Heart right ventricle (tissue), 16 donors: ENCODE measurements around the gene NCR3LG1. TPM values are rescaled to one million over a fixed set of nuclear protein-coding genes. Genes with fewer than 3 reads are reported as not detected.

ENCODE experiments used
- ATAC-seq, 8 donors: fragments of 200-7000 bp; cut with Tn5 transposase; one replicate each; pipeline ENCODE4 v1.9.1; 2020; ENCODE audit warnings: mild to moderate bottlenecking in 8 of 8, moderate library complexity in 8 of 8, moderate number of reproducible peaks in 1 of 8
- DNase-seq, 2 donors: peaks; one replicate each; pipeline ENCODE4 v3.0.0-alpha.2; 2020
- H3K27ac ChIP-seq, 10 donors: fragments of 200-600 bp; sonication (generic) in 2 of 10; one replicate each; pipeline versions ENCODE4 v1.5.0 to v1.8.0; 2020 to 2022; ENCODE audit warnings: mild to moderate bottlenecking in 3 of 10
- H3K27me3 ChIP-seq, 7 donors: fragments of 200-600 bp; one replicate each; pipeline ENCODE4 v1.8.0; 2021 to 2022; ENCODE audit warnings: mild to moderate bottlenecking in 2 of 7
- H3K36me3 ChIP-seq, 9 donors: fragments of 200-600 bp; sonication (generic) in 1 of 9; one replicate each; pipeline versions ENCODE4 v1.5.0 to v1.8.0; 2020 to 2022; ENCODE audit warnings: mild to moderate bottlenecking in 2 of 9
- H3K4me1 ChIP-seq, 9 donors: fragments of 200-600 bp; sonication (generic) in 1 of 9; one replicate each; pipeline versions ENCODE4 v1.5.0 to v1.8.0; 2020 to 2022; ENCODE audit warnings: mild to moderate bottlenecking in 4 of 9
- H3K4me3 ChIP-seq, 10 donors: fragments of 200-600 bp; sonication (generic) in 2 of 10; one replicate each; pipeline versions ENCODE4 v1.5.0 to v1.8.0; 2020 to 2022; ENCODE audit warnings: mild to moderate bottlenecking in 7 of 10, moderate library complexity in 2 of 10
- H3K9me3 ChIP-seq, 11 donors: fragments of 200-600 bp in 10 of 11; sonication (generic) in 2 of 11; one replicate each; pipeline versions ENCODE4 v1.5.0 to v1.8.0; 2013 to 2022; ENCODE audit warnings: mild to moderate bottlenecking in 2 of 11, control low read depth in 1 of 11, moderate library complexity in 1 of 11
- CTCF ChIP-seq, 9 donors: fragments of 200-600 bp; sonication (generic) in 2 of 9; IDR thresholded peaks; one replicate each; pipeline versions ENCODE4 v1.5.0 to v1.8.0; 2021 to 2022; ENCODE audit warnings: antibody characterized with exemption in 9 of 9, mild to moderate bottlenecking in 5 of 9, moderate library complexity in 1 of 9
- WGBS, 2 donors: extraction: QIAGEN DNeasy Blood & Tissue Kit; methylation state at CpG; one replicate each; pipeline ENCODE4 v1.1.7; 2013; ENCODE audit warnings: inconsistent platforms in 1 of 2; 5-methylcytosine and 5-hydroxymethylcytosine counted together
- intact Hi-C, 10 donors: fragments of 100-400 bp; cut with DNase I; formaldehyde crosslinking; loops; one replicate each; pipeline versions ENCODE4 v1.11.1 to v1.14.2; 2022
- polyA plus RNA-seq, 2 donors: library from polyadenylated mRNA; stranded (reverse); fragments of 200-250 nt; gene quantifications; one replicate each; pipeline ENCODE4 v1.2.3, GENCODE V29; 2013
- total RNA-seq, 10 donors: library from RNA; stranded (reverse); fragmentation: NEBNext Ultra II Directional in 3 of 10; extraction: Animal tissue kit (Norgen Biotek cat#: 25700) in 3 of 10; gene quantifications; one replicate each; pipeline versions ENCODE4 v1.2.1 to v1.2.4, GENCODE V29; 2021 to 2023
- donor health status: Arrhythmogenic right ventricular cardiomyopathy.
- donor health status: ischemic (EF 13 %, LVEDD 7.1; RV severe dilation, severe dysfunction).
- donor health status: healthy with polysubstance abuse.
- donor health status: DM: no; HTN: yes; CAD: no.
- donor health status: DM: no; HTN: no; CAD: no.
- donor health status: ischemic (EF 25% LVEDD 6.9; RV normal size, moderate dysfunction).
- donor health status: ischemic (EF 25% LVEDD 5.7; RV mildly dilated, moderate dysfunction).
- donor health status: healthy.
- donor health status: DM: yes; HTN: yes; CAD: no.
- donor health status: Ischemic cardiomyopathy.
- donor health status: ischemic (EF 35%, LVEDD 5.7; RV mildly dilated, moderate dysfunction).
- donor health status: nonischemic (EF 11% LVEDD 7.7; RV severe dilation, severe dysfunction).
- donor health status: DM: yes; HTN: yes; CAD: no.
- donor health status: PGD.
- donor health status: ischemic (EF 29% LVEDD 5.4; RV normal size, mild dysfunction).
- donor health status: nonischemic (EF 23%, LVEDD 6.1; RV moderate dilation, normal function).

NCR3LG1 gene
- total and polyA plus RNA-seq, 12 donors = 0.07 to 2.1 (median 1.1) TPM

- ATAC-seq (no peak), DNase-seq (no peak)
- Histone ChIP-seq H3K27me3 (no peaks in the 10 kb centered on the region), H3K36me3 (no peaks in the 10 kb centered on the region), H3K4me1 (peaks cover 0 to 5% (median 0%) of the 10 kb centered on the region in 9 donors), H3K9me3 (no peaks in the 10 kb centered on the region), H3K27ac (no peak overlapping the region), H3K4me3 (no peak overlapping the region)
- 89 to 94% methylated on average over 22 of the region's 22 CpGs for WGBS, 2 donors
- no peak for TF ChIP-seq CTCF (IDR thresholded peaks at IDR 0.05)
- intact Hi-C loops = no loop called here
Measured at GRCh38 chr11:17396598-17397310, 45.2 kb downstream of the NCR3LG1 start.

- H3K4me1 ChIP-seq = peaks cover 0 to 5% (median 0%) of the 10 kb centered on the region in 9 donors
- no peak for TF ChIP-seq CTCF (IDR thresholded peaks at IDR 0.05)
- H3K27me3 ChIP-seq = no peaks in the 10 kb centered on the region
- 90 to 91% methylated on average over 14 of the region's 14 CpGs for WGBS, 2 donors
- no peaks in the 10 kb centered on the region for H3K36me3 ChIP-seq
- no peaks in the 10 kb centered on the region for H3K9me3 ChIP-seq
- no peak for DNase-seq
- H3K27ac ChIP-seq = no peak overlapping the region
- no peak overlapping the region for H3K4me3 ChIP-seq
- intact Hi-C loops = no loop called here
- no peak for ATAC-seq
Measured at GRCh38 chr11:17397311-17398002, 45.9 kb downstream of the NCR3LG1 start.

- H3K27me3 ChIP-seq = no peaks in the 10 kb centered on the region
- intact Hi-C loops = no loop called here
- no peaks in the 10 kb centered on the region for H3K9me3 ChIP-seq
- no peak overlapping the region for H3K4me3 ChIP-seq
- DNase-seq (no peak), ATAC-seq (no peak)
- no peak for TF ChIP-seq CTCF (IDR thresholded peaks at IDR 0.05)
- no peaks in the 10 kb centered on the region for H3K36me3 ChIP-seq
- H3K27ac ChIP-seq = no peak overlapping the region
- peaks cover 0 to 5% (median 0%) of the 10 kb centered on the region in 9 donors for H3K4me1 ChIP-seq
Measured at GRCh38 chr11:17399236-17399635, 47.6 kb downstream of the NCR3LG1 start.

GRCh38 chr11:17400048-17400775, 48.6 kb downstream of the NCR3LG1 start:
- TF ChIP-seq CTCF (IDR thresholded peaks at IDR 0.05) = no peak
- DNase-seq (no peak), ATAC-seq (no peak)
- no peak overlapping the region for H3K4me3 ChIP-seq
- H3K27ac ChIP-seq = no peak overlapping the region
- no peaks in the 10 kb centered on the region for H3K36me3 ChIP-seq
- no peaks in the 10 kb centered on the region for H3K27me3 ChIP-seq
- no peaks in the 10 kb centered on the region for H3K9me3 ChIP-seq
- 90 to 92% methylated on average over 19 of the region's 19 CpGs for WGBS, 2 donors
- H3K4me1 ChIP-seq = peaks cover 1 to 8% (median 4%) of the 10 kb centered on the region in 9 donors
- intact Hi-C loops = loop anchor here in 1 of 10 donors (5.0 kb wide), 1 partner anchor 97 kb away; no protein-coding TSS in a partner anchor
